A549 (cell line): ENCODE results near the gene HOXB9. TPM values are rescaled to one million over a fixed set of nuclear protein-coding genes. Genes with fewer than 3 reads are reported as not detected.

ENCODE experiments used
- ATAC-seq, 2 experiments: fragments of 200-7000 bp in 1 of 2; fragments of >200 bp in 1 of 2; cut with Nextera tagmentation in 1 of 2; cut with Tn5 transposase in 1 of 2; 3 replicates each; pipeline versions ENCODE4 v1.8.0 to v1.9.1; 2018 to 2020; ENCODE audit warnings: mild to moderate bottlenecking in 1 of 2, moderate library complexity in 1 of 2
- CTCF ChIA-PET: fragments of 300-600 bp; sonication (Branson Sonifier 250); formaldehyde crosslinking; extraction: SDS; loops from one replicate; lab custom pipeline; 2021; ENCODE audit warnings: antibody characterized with exemption, inconsistent platforms; lab: Yijun Ruan, JAX
- POLR2A ChIA-PET: fragments of 350-600 bp; formaldehyde crosslinking; extraction: SDS; loops from one replicate; lab custom pipeline; 2021; ENCODE audit warnings: antibody characterized with exemption, inconsistent platforms; lab: Yijun Ruan, JAX
- DNase-seq, 2 experiments: peaks; one replicate each; pipeline versions ENCODE4 v3.0.0 to v3.0.0-alpha.2; 2011 to 2016; ENCODE audit warnings: low read depth in 1 of 2, low spot score in 1 of 2
- FAIRE-seq: peaks from 2 replicates; lab custom pipeline; 2011; peaks lifted over from hg19 to GRCh38; lab: Jason Lieb, UNC
- H3K27ac ChIP-seq, 2 experiments: fragments of >200 bp; sonication (Bioruptor Twin); formaldehyde crosslinking; 3 replicates each; pipeline ENCODE4 v1.5.1; 2016 to 2017
- H3K4me1 ChIP-seq: fragments of >200 bp; sonication (Bioruptor Twin); formaldehyde crosslinking; 3 replicates; pipeline ENCODE4 v1.6.1; 2016
- H3K4me2 ChIP-seq: fragments of >200 bp; sonication (Bioruptor Twin); formaldehyde crosslinking; 3 replicates; pipeline ENCODE4 v1.6.1; 2016
- H3K4me3 ChIP-seq: fragments of >200 bp; sonication (Bioruptor Twin); formaldehyde crosslinking; 3 replicates; pipeline ENCODE4 v1.5.1; 2016
- H3K9me3 ChIP-seq: fragments of >200 bp; sonication (Bioruptor Twin); formaldehyde crosslinking; 3 replicates; pipeline ENCODE4 v1.6.1; 2016
- CTCF ChIP-seq: fragments of >200 bp; sonication (Bioruptor Twin); formaldehyde crosslinking; IDR thresholded peaks from 3 replicates; pipeline ENCODE4 v1.5.1; 2016
- FOSB ChIP-seq: fragments of 250-450 bp; sonication (Bioruptor Pico); IDR thresholded peaks from 2 replicates; pipeline ENCODE4 v1.5.0; 2020; ENCODE audit warnings: mild to moderate bottlenecking, moderate library complexity
- HES2 ChIP-seq: fragments of >200 bp; sonication (Bioruptor Twin); formaldehyde crosslinking; IDR thresholded peaks from 2 replicates; pipeline ENCODE4 v1.6.1; 2016
- JUN ChIP-seq, 2 experiments: fragments of >200 bp; sonication (Bioruptor Twin); formaldehyde crosslinking; IDR thresholded peaks; 2 replicates in 1 of 2; 3 replicates in 1 of 2; pipeline ENCODE4 v1.6.1; 2016 to 2017
- KDM1A ChIP-seq: fragments of 200-600 bp; sonication (generic); IDR thresholded peaks from 2 replicates; pipeline ENCODE4 v1.6.1; 2016; ENCODE audit warnings: low read depth, mild to moderate bottlenecking
- KDM5A ChIP-seq: fragments of 200-600 bp; sonication (generic); IDR thresholded peaks from 2 replicates; pipeline ENCODE4 v1.6.1; 2016; ENCODE audit warnings: antibody characterized with exemption, mild to moderate bottlenecking
- MAX ChIP-seq: IDR thresholded peaks from 2 replicates; pipeline ENCODE4 v1.6.1; 2012
- PHF8 ChIP-seq: fragments of 200-600 bp; sonication (generic); IDR thresholded peaks from 2 replicates; pipeline ENCODE4 v1.6.1; 2016; ENCODE audit warnings: low read depth, mild to moderate bottlenecking, antibody characterized with exemption, moderate library complexity, borderline replicate concordance
- POLR2A ChIP-seq: IDR thresholded peaks from 2 replicates; pipeline ENCODE4 v1.6.1; 2012; ENCODE audit warnings: mild to moderate bottlenecking, low read length
- POLR2AphosphoS2 ChIP-seq: conservative IDR thresholded peaks from 2 replicates; pipeline ENCODE4 v1.6.1; 2012; ENCODE audit warnings: low read length, improper control_type of control experiment, inconsistent platforms
- RAD21 ChIP-seq, 2 experiments: fragments of >200 bp in 1 of 2; sonication (Bioruptor Twin) in 1 of 2; formaldehyde crosslinking in 1 of 2; IDR thresholded peaks in 1 of 2; conservative IDR thresholded peaks in 1 of 2; 2 replicates in 1 of 2; 3 replicates in 1 of 2; pipeline ENCODE4 v1.6.1; 2012 to 2018; ENCODE audit warnings: inconsistent platforms in 1 of 2
- TFCP2L1 ChIP-seq: fragments of 250-450 bp; sonication (Bioruptor Pico); IDR thresholded peaks from 2 replicates; pipeline ENCODE4 v1.5.0; 2021; ENCODE audit warnings: mild to moderate bottlenecking
- WGBS: methylation state at CpG from one replicate; pipeline ENCODE4 v1.1.6; 2017; ENCODE audit errors: missing lambda C conversion rate; 5-methylcytosine and 5-hydroxymethylcytosine counted together
- polyA plus RNA-seq, 4 experiments: library from polyadenylated mRNA; depleted of rRNA in 3 of 4; stranded (reverse); fragments of >200 nt; fragmentation: RNase III in 1 of 4; extraction: RNeasy Plus Mini Kit Qiagen cat#74134 plus additional on column Dnase treatment in 1 of 4; gene quantifications; 2 replicates in 3 of 4; 3 replicates in 1 of 4; pipeline ENCODE4 v1.2.3, GENCODE V29; 2011 to 2017
- TF ChIP-seq, protein P1 (sequence below): fragments of 250-450 bp; sonication (Bioruptor Pico); IDR thresholded peaks from 2 replicates; pipeline ENCODE4 v1.5.0; 2020; ENCODE audit warnings: low read depth, mild to moderate bottlenecking, moderate library complexity
- TF ChIP-seq, protein P2 (sequence below): IDR thresholded peaks from 2 replicates; pipeline ENCODE4 v1.6.1; 2012

The HOXB9 gene
- polyA plus RNA-seq, 2 of the 4 experiments (the other 2 are of a cell fraction) = 5.6 to 24.6 TPM

DNA sequence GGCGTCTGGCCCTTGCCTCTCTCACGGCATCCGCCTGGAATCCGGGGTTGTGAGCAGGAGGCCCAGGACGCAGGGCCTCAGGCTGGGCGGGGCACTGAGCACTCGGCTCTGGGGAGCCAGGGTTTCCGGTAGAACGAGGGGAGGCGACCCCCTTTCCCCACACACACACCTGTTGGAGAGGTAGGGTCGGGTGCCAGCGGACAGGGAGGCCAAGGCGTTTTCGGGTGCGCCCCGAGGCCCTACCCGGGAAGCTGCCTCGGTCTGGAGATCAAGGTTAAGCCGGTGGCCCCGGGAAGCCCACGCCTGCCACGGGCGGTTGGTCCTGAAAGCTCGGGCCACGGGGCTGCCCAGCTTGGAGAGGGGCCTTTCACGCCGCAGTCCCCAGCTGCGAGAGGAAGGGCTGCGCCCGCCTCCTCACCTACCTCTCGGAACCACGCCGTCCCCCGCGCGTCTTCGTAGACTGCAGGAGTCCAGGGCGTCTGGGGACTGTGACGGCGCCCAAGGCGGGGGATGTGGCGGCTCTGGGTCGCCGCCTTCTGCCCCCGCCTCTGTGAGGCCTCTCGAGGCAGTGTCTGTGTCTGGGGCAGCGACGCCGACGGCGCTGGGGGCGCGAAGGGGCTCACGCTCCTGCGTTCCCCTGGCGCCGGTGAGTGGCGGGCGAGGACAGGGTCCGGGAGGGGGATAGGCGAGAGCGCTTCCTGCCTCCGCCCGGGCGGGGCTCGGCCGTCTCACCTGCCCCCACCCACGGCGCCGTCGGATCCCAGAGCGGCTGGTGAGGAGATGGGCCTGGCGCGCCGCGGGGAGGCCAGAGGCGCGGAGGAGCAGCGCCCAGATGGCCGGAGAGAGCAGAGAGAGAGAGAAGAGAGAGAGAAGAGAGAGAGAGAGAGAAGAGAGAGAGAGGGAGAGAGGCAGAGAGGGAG, 20.3 kb upstream of the HOXB9 start:
- peak; percentile 64 to 80 for DNase-seq

GRCh38 chr17:48645639-48646182, 19.6 kb upstream of the HOXB9 start:
- peak overlapping the region; percentile 74 for H3K4me3 ChIP-seq
- CTCF ChIA-PET = interaction anchor here (0.5 to 3.4 kb wide), 6 partner anchors 9 to 200 kb away, joined by 3 to 25 read pairs (median 6); no protein-coding TSS in a partner anchor
- peak overlapping the region; percentile 68 for H3K4me2 ChIP-seq
- TF ChIP-seq MAX (peak; percentile 9), RAD21 (conservative IDR thresholded peaks at IDR 0.05 in 1 of 2, IDR thresholded peaks at IDR 0.05 in 1 of 2) (no peak), HES2 (no peak), FOSB (CRISPR knock-in tag) (no peak), CTCF (no peak), KDM1A (no peak)
- ATAC-seq (no peak), FAIRE-seq (no peak), DNase-seq (no peak)
- POLR2A ChIA-PET = interaction anchor here (0.6 kb wide), 1 partner anchor 9 kb away, joined by 5 read pairs; no protein-coding TSS in a partner anchor
- peaks cover 34% of the 10 kb centered on the region for H3K4me1 ChIP-seq
- peak overlapping the region; percentile 92 to 95 for H3K27ac ChIP-seq
- no peaks in the 10 kb centered on the region for H3K9me3 ChIP-seq
- WGBS = 44% methylated on average over 14 of the region's 14 CpGs

More for the DNA sequence above, 20.3 kb upstream of the HOXB9 start:
- ATAC-seq = peak; percentile 76 to 79
- Histone ChIP-seq H3K27ac (peak overlapping the region; percentile 92 to 95), H3K9me3 (no peaks in the 10 kb centered on the region), H3K4me2 (peak overlapping the region; percentile 68), H3K4me1 (peaks cover 34% of the 10 kb centered on the region), H3K4me3 (peak overlapping the region; percentile 74)
- TF ChIP-seq, protein P1, sequence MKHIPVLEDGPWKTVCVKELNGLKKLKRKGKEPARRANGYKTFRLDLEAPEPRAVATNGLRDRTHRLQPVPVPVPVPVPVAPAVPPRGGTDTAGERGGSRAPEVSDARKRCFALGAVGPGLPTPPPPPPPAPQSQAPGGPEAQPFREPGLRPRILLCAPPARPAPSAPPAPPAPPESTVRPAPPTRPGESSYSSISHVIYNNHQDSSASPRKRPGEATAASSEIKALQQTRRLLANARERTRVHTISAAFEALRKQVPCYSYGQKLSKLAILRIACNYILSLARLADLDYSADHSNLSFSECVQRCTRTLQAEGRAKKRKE (CRISPR knock-in tag) = 0 out of 2 replicates have a peak, but pooled peaks have one; percentile 17
- TF ChIP-seq MAX = peak; percentile 28
- TF ChIP-seq POLR2AphosphoS2 = no peak
- peak; percentile 34; the same call in 1 of the 2 replicates for TF ChIP-seq KDM5A
- TF ChIP-seq POLR2A = peak; percentile 35
- peak; percentile 38 for TF ChIP-seq PHF8
- no peak for TF ChIP-seq TFCP2L1 (CRISPR knock-in tag)
- peak in 1 of 2 experiments; percentile 71; a peak in 2 of 5 replicates for TF ChIP-seq JUN (IDR thresholded peaks at IDR 0.05)
- TF ChIP-seq, protein P2, sequence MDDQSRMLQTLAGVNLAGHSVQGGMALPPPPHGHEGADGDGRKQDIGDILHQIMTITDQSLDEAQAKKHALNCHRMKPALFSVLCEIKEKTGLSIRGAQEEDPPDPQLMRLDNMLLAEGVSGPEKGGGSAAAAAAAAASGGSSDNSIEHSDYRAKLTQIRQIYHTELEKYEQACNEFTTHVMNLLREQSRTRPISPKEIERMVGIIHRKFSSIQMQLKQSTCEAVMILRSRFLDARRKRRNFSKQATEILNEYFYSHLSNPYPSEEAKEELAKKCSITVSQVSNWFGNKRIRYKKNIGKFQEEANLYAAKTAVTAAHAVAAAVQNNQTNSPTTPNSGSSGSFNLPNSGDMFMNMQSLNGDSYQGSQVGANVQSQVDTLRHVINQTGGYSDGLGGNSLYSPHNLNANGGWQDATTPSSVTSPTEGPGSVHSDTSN = 0 out of 2 replicates have a peak, but pooled peaks have one; percentile 45
- ChIA-PET POLR2A (interaction anchor here (0.6 to 0.7 kb wide), 2 partner anchors 10 to 452 kb away, joined by 4 to 5 read pairs; no protein-coding TSS in a partner anchor), CTCF (interaction anchor here (1.1 to 3.6 kb wide), 7 partner anchors 10 to 145 kb away, joined by 3 to 25 read pairs (median 8); partner anchors contain the start of gene HOXB9)
- WGBS = 31% methylated on average over 34 of the region's 80 CpGs
- FAIRE-seq = no peak
